GM21529 (cell line): ENCODE measurements around the gene ATG10.
A peak's percentile ranks its signal among the peaks of the same experiment; 100 is the strongest.

ENCODE experiments used
- ATAC-seq: cut with Tn5 transposase; IDR thresholded peaks from one replicate; pipeline ENCODE4 v1.9.1; 2021; ENCODE audit not compliant: unreplicated experiment

Gene ATG10

DNA sequence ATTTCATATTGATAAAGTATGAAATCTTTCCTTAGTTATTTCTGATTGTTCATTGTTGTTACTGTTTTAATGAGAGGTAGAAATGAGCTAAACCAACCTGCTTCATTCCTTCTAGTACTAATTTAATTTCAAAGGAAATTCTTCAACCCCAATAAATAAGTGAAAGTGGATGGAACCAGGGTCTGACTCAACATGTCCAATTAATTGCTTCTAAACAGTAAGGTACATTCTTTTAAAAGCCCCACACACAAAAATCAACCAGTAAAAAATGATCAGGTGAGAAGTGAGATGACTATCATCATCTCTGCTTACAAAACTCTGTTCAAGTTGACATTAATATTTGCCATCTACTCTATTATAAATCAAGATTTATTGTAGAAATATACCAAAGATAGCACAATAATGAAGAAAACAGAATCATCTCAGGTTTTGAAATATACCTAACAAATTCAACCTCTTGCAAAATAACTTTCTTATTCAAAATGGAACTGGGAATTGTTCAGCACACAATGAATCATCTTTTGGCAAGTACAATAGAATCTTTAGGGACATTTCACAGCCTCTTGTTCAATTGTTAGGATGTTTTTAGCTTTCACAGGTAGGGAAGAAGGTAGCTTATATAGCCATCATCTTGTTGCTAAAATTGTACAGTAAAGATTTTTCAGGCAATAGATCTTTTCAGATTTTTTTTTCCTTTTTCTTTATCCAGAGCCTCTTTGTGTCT is 191.8 kb downstream of the ATG10 start:
- ATAC-seq, result no peak

DNA sequence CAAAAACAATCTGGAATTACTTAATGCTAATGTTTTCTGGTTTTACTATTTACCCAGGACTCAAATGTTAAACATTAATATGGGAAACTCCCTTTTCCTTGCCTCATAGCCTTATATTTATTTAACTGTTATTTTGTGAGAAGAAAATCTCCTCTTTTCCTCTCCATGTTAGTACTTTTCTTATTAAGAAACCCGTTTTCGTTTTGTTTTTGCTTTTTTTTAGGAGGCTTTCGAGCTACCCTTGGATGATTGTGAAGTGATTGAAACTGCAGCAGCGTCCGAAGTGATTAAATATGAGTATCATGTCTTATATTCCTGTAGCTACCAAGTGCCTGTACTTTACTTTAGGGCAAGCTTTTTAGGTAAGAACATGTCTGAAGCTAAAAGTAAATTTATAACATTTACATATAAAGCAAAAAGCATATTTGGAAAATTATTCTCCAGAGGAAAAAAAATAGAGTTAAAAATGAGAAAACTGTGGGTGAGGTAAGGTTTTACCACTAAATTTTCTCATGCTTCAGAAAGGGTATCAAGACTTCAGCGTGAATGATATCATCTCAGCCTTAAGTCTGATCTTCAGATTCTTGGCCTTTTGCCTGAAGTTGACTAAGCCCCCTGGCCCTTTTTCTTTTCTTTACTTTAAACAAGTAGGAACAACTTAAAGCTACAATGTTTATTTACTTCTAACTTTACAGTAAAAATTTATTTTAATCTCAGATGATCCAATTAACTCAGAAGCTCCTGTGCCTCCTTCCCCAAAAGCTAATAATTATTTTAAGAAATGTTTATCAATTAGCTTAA is 192.6 kb downstream of the ATG10 start:
- ATAC-seq, result no peak

DNA sequence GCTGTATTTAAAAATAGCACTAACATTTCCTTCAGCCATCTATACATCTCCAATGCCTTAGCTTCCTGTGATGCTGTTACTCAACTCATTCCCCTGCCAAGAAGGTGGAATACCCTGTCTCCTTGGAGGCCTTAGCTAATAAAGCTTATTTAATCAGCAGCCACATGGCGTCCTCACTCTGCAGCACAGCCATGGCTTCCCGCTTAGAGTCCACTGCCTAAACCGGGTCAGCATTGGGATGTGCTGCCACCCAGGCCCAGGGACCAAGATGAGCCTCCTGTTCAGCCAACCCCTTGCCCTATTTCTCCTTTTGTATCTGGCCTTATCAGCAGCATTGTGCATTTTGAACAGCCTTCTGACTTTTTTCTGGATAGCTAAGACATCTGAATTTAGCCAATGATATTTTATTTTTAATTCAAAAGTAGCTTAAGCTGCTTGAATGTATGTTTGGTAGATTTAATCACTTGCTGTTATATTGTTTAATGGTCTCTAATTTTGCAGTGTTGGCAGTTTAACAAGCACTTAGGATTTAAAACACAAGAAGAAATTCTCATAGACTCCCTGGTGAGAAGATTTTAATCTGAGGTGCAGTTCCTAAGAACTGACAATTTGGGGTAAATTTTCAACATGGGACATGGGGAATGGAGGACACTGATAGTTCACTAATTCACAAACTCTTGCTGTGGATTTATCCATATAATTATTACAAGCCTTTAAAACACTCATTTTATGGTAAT is 193.3 kb downstream of the ATG10 start:
- no peak for ATAC-seq

DNA sequence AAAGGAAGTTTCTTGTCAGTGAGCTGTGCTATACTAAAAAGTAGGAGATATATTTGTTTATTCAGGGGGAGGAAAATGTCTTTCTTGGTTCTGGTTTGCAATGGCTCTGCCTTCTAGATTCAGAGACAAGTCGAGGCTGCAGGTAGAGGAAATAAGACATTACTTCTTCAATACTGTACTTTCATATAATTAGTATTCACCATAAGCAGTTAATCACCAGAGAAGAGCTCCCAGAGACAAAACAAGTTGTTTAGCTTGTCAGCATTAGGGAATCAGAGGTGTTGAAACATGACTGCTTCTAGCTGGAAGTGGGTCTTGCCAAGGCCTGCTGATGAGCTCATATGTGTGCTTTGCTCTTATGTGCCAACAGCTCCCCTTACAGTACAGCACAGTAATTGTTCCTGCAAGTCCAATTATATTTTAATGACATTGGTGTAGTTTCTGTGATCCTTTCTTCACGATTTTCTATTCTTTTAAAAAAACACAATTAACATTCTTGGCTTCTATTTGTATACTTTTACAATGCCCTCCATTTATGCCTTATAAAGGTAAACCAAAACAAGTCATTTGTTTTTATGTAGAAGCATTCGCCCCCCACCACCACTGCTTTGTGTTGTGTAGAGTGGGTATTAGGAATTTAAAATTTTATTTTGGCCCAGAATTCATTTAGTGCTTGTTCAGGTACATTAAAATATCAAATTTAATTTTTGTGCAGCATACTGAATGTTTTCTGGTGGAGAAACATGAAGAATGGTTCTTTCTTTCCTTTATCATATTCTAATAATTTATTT is 194.1 kb downstream of the ATG10 start:
- peak; percentile 88 for ATAC-seq

DNA sequence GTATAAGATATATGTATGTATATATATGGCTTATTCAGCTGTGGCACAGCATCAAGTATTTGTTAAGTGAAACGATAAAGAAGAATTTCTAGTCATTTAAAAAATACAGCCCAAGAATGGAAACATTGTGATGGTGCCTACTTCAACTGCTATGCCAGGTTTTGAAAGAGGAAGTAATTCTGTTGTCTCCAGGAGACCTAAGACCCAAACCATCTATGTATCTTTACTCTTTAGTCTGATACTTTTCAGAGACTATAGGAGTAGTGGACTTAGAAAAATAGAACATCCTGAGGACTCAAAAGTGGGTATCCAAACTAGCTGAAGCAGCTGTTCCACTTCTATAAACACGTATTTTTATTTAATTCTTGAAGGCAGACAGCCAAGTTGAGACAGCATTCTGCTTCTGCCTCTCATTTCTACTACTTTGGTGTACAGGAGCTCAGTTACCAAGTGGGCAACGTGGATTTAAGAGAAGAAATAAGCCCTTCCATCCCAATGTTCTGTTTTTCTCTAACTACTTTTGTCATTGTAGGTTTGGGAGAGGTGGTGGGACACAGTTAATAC is 195.6 kb downstream of the ATG10 start:
- ATAC-seq, result no peak

DNA sequence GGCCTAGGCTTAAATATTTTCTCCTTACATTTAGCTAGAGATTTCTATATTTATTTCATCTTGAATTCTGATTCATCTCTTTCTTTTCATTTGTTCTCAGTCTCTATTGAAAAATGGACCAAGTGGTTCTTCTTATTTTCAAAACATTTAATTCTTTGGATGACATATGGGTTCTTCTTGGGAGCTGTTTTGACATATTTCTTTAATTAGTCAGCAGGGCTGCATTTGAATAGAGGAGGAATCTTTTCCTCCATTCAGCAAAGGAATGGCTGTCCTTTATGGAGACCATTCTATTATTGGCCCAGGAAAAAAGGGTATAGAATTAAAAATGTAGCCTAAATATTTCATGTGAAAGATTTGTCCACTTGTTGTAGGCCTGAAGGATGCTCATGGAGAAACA is 196.5 kb downstream of the ATG10 start:
- ATAC-seq, result no peak

DNA sequence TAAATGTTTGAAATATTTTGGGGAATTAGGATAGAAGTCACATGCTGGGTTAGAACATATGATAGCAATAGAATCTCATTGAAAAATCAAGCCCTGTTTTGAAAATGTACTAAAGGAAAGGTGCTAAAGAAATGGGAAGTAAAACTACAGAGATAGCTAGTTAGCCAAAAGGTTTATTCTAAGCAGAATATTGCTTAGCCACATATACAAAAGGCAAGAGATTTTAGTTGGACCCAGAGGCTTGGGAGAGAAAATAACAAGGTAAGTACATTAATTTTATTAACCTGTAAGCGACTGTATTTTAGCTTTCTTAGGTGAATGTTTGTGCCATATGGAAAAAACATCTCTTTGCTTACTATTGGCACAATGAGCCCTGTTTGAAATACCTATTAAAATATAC is 198.1 kb downstream of the ATG10 start:
- no peak for ATAC-seq

DNA sequence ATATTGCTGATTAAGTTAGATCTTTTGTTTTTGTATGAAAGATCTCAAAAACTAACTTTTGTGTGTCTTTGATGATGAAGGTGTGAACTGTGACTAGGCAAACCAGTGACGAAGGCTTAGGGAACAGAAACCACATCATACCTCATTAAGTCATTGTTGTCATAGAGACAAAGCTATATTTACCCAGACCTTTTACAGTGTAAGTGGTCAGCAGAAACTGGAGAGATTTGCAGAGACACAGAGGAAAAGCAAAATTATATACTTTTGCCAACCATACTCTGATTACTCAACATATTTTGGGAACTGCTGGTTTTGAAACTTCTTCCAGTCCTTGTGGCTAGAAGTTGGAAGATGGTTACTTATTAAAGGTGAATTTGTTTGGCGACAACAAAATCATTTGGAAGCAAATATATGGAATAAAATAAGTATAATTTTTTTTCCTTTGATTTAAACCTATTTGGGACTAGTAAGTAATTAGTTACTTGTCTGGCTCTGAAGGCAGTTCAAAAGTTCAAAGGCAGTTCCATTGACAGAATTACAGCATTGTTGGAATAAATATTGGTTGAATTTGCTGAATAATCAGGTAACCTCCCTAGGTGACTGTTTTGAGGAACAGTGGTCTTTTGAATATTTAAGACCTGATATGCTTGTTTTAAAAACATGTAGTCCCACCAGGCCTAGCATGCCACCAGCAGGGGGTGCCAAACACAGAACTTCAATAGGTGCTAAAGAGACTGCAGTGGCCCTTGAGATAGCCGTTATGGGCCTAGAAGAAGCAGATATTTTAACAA is 202.5 kb downstream of the ATG10 start:
- ATAC-seq, result peak; percentile 99

DNA sequence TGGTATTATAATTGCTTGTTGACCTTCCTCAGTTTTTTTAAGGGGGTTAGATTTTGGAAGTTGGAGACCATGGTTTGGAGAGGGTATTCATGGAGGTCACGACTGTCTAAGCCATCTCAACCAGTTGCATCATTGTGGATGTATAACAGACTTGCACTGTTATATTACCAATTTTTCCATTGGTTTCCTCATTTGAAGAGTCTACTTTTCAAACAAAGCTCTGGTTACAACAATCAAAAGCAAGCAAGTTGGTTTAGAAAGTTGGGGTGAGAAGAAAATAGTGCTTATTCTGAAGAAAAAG is 203.0 kb downstream of the ATG10 start:
- ATAC-seq, result no peak

DNA sequence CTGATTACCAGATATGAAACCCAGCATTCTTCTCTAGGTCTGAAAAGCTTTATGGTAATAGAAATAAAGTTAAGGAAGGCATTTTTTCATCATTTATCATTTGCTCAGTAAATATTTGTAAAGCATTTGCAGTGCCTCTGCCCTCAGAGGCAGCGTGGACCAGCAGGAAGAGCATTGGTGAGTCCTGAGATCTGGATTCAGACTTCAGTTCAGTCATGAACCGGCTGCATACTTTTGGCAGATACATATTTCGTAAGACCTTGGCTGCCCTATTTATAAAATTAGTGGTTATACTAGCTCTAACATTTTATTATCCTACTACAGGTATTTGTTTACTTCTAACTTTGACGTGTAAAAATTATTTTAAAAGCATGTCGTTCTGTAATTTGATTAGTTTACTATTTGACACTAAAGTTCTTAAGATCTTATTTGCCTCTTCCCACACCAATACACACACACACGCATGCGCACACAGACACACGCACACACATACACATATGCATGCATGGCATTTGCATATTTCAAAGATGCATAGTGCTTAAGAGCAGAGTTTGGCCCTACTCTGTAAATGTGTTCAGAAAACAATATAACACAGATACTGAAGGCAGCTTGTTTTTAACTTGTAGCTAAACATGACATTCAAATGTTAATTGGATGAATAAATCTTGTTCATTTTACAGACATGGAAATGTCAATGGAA is 204.4 kb downstream of the ATG10 start:
- ATAC-seq, result no peak

DNA sequence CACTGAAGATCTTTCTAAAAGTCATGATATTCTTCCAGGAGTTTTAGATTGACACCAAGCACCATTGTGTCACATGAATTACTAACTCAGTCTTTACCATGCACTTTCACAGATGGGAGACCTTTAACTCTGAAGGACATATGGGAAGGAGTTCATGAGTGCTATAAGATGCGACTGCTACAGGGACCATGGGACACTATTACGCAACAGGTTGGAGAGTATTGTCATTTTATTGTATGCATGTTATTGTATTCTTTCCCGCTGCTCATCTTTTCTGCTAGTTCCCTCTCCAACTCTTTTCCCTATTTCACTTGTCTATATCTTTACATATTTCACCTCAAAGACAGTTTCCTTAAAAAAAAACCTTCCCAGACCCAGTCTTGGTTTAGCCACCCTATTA is 206.6 kb downstream of the ATG10 start:
- no peak for ATAC-seq

DNA sequence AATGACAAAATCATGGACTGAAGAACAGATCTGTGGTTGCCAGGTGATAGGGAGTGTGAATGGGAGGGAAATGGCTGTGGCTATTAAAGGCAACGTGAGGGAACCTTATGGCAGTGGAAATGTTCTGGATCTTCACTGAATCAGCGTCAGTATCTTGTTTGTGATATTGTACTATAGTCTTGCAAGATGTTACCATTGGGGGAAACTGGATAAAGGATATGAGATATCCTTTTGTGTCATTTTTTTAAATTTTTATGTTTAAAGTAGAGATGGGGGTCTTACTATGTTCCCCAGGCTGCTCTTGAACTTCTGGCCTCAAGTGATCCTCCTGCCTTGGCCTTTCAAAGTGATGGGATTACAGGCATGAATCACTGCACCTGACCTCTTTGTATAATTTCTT is 210.8 kb downstream of the ATG10 start:
- ATAC-seq, result no peak

DNA sequence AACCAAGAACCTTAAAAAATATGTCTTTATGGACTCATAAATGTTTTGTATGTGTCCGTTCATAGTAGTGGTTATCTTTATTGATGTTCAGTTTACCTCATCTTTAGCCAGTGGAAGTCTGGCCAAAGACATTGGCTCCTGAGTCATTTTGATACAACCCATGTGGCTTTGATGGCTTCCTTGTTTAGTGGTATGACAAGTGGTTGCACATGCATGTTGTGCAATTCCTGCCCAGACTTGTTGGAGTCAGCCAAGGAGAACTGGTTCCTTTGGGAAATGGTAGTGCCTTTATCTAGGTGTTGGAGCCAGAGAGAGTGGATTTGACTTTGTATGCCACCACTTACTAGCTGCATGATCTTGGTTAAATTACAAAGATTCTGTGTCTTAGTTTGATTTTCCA is 212.0 kb downstream of the ATG10 start:
- no peak for ATAC-seq

DNA sequence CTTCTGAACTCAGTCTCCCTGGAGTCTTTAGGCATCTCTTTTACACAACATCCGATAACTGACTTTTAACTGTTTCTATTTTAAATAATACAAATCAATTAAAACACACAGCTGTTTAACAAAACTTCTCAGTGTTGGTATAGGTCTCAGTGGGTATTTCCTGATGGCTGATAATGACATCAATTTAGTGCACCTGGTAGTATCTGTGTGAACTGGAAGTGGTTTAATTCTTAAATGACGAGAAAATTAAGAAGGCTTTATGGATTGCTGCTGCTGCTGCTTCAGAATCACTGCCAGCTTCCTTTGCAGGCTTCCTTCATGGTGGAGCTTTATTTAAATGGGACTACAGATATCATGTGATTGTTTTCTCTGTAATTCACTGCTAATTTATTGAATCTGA is 214.0 kb downstream of the ATG10 start:
- ATAC-seq, result no peak

DNA sequence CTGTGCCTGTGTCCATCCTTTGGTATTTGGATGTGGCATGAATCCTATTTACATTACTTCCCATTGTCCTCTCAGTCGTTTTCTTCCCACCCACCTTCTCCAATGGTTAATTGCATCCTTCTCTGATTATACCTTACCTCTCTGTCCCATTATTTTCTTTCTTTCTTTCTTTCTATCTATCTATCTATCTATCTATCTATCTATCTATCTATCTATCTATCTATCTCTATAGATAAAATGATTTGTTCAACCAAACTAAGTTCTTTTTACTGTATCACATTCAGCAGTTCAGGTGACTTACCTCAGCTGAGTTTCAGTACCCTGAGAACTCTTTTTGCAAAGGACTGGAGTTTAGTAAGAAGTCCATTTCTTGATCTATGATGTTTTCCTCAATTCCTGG is 225.7 kb downstream of the ATG10 start:
- ATAC-seq, result no peak

DNA sequence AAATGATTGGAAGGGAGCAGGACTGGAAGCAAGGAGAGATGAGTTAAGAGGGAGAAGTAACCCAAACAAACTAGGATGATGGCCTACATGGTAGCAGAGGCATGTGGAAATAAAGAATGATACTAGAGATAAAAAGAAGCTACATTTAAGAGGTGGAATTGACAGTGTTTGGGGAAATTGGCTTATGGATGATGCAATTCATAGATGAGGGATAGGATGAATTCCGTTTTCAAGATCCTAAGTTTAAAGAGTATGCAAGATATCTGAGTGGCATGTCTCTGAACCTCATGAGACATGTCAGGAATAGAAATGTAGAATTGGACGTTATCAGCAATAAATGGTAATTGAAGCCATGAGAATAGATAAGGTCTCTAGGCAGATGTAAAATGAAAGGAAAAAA is 232.7 kb downstream of the ATG10 start:
- no peak for ATAC-seq

DNA sequence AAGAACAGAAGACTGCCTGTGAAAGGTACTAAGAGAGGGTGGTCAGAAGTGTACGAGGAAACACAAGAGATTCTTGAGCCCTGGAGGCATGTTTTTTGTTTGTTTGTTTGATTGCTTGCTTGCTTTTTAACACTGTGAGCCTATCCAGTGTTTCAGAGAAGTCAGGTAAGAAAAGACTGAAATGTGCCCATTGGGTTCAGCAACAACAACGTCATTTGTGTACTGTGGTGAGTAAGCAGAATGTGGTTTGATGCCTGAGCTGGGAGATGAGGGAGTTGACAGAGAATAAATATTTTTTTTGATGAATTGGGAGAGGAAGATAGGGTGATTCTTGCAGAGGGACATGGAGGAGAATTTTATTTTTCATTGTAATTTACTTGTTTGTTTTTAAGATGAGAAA is 233.2 kb downstream of the ATG10 start:
- no peak for ATAC-seq

DNA sequence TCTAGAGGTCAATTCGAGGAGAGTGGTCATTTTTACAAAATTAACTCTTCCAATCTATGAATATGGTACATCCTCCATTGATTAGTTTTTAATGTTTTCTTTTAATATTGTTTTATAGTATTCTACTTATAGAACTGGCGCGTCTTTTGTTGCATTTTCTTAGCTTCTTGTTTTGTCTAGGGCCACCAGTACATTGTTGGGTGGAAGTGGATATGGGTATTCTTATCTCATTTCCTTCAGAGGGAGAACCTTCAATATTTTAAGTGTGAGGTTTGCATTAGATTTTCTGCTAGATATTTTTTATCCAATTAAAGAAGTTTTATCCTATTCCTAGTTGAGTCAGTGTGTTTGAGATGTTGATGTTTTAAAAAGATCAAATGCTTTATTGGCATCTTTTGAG is 236.5 kb downstream of the ATG10 start:
- ATAC-seq, result no peak

DNA sequence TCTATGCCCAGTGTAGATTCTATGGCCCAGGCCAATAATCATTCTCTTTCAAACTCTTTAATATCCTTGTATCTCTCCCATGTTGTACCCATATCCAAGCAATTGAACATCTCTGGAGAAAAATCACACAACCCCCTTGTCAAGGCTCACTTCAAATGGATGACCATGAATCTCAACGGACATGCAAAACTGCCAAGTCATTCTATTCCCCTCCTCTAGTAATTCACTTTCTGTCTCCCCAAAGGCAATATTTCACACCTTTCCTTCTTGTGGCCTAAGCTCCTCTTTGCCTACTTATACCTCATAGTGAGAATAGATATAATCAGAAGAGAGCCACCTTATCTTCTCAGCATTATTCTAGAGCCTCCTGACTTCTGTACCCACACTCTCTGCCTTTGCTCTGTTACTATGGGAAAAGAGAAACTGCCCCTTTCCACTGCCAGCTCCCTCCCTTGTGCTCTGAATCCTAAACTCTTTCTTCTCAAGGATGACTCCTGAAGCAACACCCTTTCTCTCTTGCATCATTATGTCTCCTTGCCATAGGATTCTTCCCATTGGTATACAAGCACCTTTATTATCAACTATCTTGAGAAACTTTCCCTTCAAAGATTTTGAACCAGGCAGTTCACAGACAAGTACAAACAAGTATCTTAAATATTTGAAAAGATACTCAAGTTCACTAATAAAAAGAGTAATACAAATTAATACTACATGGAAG is 240.2 kb downstream of the ATG10 start:
- no peak for ATAC-seq
